IPS-18c (cell line): ENCODE results near the gene ZNF469.

Experiments
- H3K4me3 ChIP-seq: 2 replicates; pipeline ENCODE4 v1.7.0; 2013; ENCODE audit warnings: low read depth, mild to moderate bottlenecking, low read length, moderate library complexity; ENCODE audit not compliant: insufficient read depth
- H3K9me3 ChIP-seq: one replicate; pipeline ENCODE4 v1.6.1; 2013; ENCODE audit warnings: mild to moderate bottlenecking, low read length, moderate library complexity; ENCODE audit not compliant: control insufficient read depth, insufficient read depth

ZNF469 gene

GRCh38 chr16:88394426-88394825, 11.7 kb downstream of the ZNF469 start:
- H3K9me3 ChIP-seq = no peaks in the 10 kb centered on the region
- H3K4me3 ChIP-seq = no peak overlapping the region

- Histone ChIP-seq H3K9me3 (no peaks in the 10 kb centered on the region), H3K4me3 (no peak overlapping the region)
Measured at GRCh38 chr16:88395669-88396584, 13.2 kb downstream of the ZNF469 start.

DNA sequence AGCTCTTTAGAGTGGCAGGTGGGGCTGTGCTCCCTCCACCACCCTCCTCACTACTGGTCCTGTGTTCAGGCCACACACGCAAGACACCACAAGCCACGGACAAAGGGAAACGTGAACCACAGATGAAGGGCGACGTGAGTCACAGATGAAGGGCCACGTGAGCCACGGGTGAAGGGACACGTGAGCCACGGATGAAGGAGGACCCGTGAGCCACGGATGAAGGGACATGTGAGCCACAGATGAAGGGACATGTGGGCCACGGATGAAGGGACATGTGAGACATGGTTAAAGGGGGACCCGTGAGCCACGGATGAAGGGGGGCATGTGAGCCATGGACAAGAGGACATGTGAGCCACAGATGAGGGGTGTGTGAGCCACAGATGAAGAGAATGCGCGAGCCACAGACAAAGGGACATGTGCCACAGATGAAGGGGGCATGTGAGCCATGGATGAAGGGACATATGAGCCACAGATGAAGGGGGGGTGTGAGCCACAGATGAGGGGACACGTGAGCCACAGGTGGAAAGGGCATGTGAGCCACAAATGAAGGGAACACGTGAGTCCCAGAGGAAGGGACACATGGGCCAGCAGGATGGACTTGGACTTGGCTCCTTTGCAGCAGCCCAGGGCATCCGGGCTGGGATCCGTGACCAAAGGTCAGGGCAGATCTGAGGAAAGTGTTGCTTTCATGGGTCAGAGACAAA, 15.6 kb downstream of the ZNF469 start:
- H3K9me3 ChIP-seq = no peaks in the 10 kb centered on the region
- H3K4me3 ChIP-seq = no peak overlapping the region

DNA sequence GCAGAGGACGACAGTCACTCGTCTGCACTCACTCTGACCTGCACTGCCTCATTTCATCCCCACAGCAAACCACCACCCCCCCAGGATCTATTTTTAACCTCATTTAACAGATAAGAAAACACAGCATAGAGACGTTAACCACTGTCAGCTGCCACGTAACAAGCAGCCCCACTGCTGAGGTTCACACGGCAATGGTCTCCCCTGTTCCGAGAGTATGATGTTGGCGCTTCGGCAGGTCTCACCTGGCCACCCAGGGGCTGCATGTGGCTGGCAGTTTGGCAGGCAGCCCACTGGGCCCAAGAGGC, 16.1 kb downstream of the ZNF469 start:
- Histone ChIP-seq H3K9me3 (no peaks in the 10 kb centered on the region), H3K4me3 (no peak overlapping the region)

- Histone ChIP-seq H3K4me3 (no peak overlapping the region), H3K9me3 (no peaks in the 10 kb centered on the region)
Measured at GRCh38 chr16:88400186-88400585, 17.4 kb downstream of the ZNF469 start.

- H3K4me3 ChIP-seq = no peak overlapping the region
- H3K9me3 ChIP-seq = no peaks in the 10 kb centered on the region
Measured at GRCh38 chr16:88401604-88402246, 19.0 kb downstream of the ZNF469 start.

GRCh38 chr16:88402551-88403240, 19.9 kb downstream of the ZNF469 start:
- no peaks in the 10 kb centered on the region for H3K9me3 ChIP-seq
- no peak overlapping the region for H3K4me3 ChIP-seq

- Histone ChIP-seq H3K9me3 (no peaks in the 10 kb centered on the region), H3K4me3 (no peak overlapping the region)
Measured at GRCh38 chr16:88403794-88404581, 21.2 kb downstream of the ZNF469 start.

- Histone ChIP-seq H3K9me3 (no peaks in the 10 kb centered on the region), H3K4me3 (no peak overlapping the region)
Measured at GRCh38 chr16:88404769-88405168, 22.0 kb downstream of the ZNF469 start.

DNA sequence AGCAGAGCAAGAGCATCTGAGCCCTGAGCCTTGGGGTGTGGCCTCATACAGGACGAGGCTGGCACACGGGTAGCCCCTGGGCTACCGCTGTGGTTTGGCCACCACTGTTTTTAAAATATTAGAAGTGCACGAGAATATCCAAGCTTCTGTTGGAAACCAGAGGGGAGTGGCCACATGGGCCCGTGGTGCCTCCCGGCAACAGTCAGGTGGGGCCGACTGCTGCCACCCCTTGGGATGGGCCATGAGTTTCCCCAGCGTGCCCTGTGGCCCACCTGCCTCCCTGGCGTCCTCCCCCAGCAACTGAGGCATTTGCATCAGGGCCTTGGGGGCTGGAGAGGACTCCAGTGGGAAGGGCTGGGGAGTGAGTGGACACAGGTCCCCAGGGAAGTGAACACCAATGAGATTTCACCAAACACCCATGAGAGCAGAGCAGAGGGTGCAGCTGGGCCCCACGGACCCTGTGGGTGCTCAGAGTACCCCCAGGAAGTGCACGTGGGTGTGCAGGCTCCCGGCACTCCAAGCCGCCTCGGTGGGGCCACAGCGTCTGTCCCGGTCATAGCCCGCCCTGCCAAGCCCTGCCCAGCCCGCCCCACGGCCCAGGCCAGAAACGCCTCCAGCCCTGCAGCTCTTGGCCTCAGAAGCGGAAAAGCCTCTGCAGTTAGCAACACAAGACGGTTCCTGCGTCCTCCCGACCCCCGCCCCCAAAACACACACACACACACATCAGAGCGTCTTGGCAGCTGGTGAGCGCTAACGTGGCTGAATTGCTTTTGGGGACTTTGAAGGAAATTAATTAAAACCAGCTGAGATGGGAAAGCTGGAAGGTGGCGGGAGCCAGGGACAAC, 22.7 kb downstream of the ZNF469 start:
- Histone ChIP-seq H3K4me3 (no peak overlapping the region), H3K9me3 (no peaks in the 10 kb centered on the region)

- H3K4me3 ChIP-seq = no peak overlapping the region
- H3K9me3 ChIP-seq = no peaks in the 10 kb centered on the region
Measured at GRCh38 chr16:88406096-88407041, 23.6 kb downstream of the ZNF469 start.

GRCh38 chr16:88407042-88407420, 24.3 kb downstream of the ZNF469 start:
- H3K4me3 ChIP-seq = no peak overlapping the region
- H3K9me3 ChIP-seq = no peaks in the 10 kb centered on the region

- Histone ChIP-seq H3K4me3 (no peak overlapping the region), H3K9me3 (no peaks in the 10 kb centered on the region)
Measured at GRCh38 chr16:88407807-88408206, 25.0 kb downstream of the ZNF469 start.

GRCh38 chr16:88408561-88409142, 25.9 kb downstream of the ZNF469 start:
- no peaks in the 10 kb centered on the region for H3K9me3 ChIP-seq
- H3K4me3 ChIP-seq = no peak overlapping the region
